ENCODE data around the gene DDIT4.

DNA sequence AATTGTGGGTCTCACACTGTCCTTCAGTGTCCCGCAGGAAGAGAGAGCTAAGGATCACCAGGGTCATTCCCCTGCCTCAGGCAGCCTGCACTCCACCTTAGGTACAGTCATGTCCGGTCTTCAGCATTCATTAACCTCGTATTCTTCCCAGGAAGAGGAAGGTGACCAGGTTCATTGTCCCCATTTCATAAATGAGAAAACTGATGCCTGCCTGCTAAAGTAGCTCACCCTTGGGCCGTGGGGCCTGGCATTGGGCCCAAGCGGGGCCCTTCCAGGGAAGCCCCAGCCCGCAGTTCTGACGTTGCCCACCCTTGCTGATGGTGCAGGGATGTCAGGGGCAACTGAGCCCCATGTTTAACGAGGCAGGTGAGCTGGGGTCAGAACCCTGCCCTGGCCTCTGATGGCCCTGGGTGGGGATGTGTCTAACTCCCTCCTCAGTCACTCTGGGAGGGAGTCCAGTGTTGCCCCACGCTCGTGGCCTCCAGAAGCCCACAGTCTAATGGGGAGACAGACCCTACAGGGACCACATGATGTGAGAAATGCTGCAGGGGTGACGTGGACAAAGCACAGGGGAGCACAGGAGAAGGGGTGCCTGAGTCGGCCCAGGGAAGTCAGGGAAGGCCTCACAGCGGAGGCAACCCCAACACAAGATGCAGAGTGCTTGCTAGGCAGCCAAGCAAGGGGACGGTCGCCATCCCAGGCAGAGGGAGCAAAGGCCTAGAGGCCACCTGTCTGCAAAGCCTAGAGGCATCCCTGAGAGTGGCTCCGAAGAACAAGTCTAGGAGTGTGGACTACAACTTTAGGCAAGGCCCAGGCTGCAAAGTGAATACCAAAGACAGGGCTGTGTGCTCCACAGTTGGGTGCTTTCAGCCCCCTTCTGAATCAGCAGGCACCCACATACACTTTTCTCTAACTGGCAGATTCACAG is 25.1 kb downstream of the DDIT4 start:
- TF ChIP-seq, protein P1, sequence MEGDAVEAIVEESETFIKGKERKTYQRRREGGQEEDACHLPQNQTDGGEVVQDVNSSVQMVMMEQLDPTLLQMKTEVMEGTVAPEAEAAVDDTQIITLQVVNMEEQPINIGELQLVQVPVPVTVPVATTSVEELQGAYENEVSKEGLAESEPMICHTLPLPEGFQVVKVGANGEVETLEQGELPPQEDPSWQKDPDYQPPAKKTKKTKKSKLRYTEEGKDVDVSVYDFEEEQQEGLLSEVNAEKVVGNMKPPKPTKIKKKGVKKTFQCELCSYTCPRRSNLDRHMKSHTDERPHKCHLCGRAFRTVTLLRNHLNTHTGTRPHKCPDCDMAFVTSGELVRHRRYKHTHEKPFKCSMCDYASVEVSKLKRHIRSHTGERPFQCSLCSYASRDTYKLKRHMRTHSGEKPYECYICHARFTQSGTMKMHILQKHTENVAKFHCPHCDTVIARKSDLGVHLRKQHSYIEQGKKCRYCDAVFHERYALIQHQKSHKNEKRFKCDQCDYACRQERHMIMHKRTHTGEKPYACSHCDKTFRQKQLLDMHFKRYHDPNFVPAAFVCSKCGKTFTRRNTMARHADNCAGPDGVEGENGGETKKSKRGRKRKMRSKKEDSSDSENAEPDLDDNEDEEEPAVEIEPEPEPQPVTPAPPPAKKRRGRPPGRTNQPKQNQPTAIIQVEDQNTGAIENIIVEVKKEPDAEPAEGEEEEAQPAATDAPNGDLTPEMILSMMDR (IDR thresholded peaks at IDR 0.05): no peak
- TF ChIP-seq POLR2AphosphoS5 (IDR thresholded peaks at IDR 0.05; ENCODE audit: low read depth, low read length): no peak
- TF ChIP-seq, protein P2, sequence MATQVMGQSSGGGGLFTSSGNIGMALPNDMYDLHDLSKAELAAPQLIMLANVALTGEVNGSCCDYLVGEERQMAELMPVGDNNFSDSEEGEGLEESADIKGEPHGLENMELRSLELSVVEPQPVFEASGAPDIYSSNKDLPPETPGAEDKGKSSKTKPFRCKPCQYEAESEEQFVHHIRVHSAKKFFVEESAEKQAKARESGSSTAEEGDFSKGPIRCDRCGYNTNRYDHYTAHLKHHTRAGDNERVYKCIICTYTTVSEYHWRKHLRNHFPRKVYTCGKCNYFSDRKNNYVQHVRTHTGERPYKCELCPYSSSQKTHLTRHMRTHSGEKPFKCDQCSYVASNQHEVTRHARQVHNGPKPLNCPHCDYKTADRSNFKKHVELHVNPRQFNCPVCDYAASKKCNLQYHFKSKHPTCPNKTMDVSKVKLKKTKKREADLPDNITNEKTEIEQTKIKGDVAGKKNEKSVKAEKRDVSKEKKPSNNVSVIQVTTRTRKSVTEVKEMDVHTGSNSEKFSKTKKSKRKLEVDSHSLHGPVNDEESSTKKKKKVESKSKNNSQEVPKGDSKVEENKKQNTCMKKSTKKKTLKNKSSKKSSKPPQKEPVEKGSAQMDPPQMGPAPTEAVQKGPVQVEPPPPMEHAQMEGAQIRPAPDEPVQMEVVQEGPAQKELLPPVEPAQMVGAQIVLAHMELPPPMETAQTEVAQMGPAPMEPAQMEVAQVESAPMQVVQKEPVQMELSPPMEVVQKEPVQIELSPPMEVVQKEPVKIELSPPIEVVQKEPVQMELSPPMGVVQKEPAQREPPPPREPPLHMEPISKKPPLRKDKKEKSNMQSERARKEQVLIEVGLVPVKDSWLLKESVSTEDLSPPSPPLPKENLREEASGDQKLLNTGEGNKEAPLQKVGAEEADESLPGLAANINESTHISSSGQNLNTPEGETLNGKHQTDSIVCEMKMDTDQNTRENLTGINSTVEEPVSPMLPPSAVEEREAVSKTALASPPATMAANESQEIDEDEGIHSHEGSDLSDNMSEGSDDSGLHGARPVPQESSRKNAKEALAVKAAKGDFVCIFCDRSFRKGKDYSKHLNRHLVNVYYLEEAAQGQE (IDR thresholded peaks at IDR 0.05; ENCODE audit: insufficient read depth in 1 of 2, low read depth in 2 of 2, low read length in 1 of 2): no peak
